ENCODE data around the gene CYP11A1.

CYP11A1 gene

GRCh38 chr15:74301583-74302361, 65.7 kb downstream of the CYP11A1 start:
- no peak for DNase-seq (ENCODE audit: low read depth, low spot score)

- DNase-seq (ENCODE audit: low read depth, low spot score): no peak
Measured at GRCh38 chr15:74300057-74300795, 67.2 kb downstream of the CYP11A1 start.

- DNase-seq (ENCODE audit: low read depth, low spot score): no peak
Measured at GRCh38 chr15:74297887-74298286, 69.6 kb downstream of the CYP11A1 start.

- DNase-seq (ENCODE audit: low read depth, low spot score): no peak
Measured at GRCh38 chr15:74295800-74296199, 71.6 kb downstream of the CYP11A1 start.

- no peak for DNase-seq (ENCODE audit: low read depth, low spot score)
Measured at GRCh38 chr15:74294010-74294409, 73.4 kb downstream of the CYP11A1 start.

DNA sequence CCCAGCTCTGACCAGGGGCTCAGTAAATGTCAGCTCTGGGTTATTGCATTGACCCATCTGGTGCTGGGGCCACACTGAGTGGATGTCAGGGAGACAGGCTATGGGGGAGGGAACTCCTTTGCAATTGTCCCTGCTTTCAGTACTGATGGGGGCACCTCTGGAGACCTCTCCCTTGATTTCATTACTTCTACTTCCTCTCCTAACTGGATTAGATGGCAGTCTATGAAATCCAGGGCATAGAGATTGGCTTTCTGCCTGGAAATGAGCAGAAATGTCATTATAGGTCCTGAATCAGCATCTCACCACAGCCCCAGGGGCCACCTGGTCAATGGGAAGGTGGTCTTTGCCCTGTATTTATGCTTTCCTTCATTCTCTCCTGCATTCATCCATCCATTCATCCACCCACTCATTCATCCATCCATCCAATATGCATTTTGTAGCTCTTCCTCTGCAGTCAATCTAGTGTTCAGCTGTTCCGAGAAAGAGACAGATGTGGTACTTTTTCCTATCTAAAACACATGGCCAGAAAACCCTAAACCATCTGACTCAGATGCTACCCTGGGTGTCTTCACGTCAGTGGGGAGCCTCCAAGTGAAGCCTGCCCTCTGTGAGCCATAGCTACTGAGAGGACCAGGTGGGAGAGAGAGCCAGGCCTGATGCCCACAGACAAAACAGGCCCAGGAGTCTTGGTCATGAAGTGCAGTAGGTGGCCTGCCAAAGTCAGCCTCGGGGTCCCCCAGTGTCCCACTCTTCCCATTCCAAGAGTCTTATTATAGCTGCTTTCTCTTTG, 74.2 kb downstream of the CYP11A1 start:
- DNase-seq (ENCODE audit: low read depth, low spot score): no peak

DNA sequence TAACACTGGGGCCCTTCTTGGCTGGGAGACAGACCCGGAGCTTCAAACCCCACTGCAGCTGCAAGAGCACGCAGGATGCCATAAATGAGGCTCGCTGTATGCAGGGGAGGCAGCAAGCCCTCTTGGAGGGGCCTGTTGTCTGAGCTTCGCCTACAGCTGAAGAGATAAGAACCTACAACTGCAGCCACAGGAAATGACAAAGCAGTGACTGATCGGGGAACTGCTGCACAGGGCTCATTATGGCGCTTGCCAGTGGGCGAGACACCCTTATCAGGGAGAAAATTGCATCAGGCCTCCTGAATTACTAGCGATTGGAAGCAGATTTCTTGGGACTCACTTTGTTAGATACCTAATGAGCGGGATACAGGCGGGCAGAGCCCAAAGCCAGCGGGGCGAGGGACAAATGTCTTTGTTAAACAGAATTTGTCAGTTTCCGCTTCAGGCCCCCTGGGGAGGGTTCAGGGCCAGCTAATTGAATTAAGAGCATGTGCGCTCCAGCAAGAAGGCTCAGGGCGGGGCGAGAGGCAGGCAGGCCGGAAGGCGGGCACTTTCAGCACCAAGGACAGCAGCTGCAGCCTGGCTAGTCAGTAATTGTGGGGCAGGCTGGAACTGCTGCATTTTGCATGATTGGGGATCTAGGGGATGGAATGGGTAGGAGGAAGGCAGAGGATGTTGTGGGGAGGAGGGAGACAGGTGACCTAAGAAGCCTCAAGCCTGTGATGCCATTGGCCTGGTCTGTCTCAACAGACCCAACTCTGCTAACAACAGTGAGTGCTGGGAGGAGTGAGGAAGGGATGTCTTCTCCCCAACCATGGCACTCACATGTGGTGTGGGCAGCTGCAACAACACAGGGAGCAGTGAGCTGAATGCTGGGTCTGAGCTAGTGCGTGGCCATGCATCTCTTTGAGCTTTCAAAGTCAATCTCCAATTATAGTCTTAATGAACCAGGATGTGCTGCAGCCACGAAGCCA, 76.1 kb downstream of the CYP11A1 start:
- no peak for DNase-seq (ENCODE audit: low read depth, low spot score)

DNA sequence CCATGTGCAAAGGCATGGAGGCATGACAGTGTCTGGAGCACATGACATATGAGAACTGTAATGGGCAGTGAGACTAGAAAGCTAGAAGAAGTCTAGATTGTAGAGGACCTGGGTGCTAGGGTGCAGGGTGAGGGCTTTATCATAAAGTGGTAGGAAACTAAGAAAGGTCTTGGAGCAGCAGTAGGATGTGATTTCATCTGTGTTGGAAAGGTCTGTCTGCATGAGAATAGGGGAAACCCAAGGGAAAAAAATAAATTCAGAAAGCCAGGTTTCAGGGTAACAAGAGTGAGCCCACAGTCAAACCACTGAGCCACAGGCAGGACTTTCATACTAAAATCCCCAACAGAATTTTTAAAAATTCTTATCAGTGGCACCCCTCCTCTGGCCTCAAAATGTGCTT, 76.8 kb downstream of the CYP11A1 start:
- DNase-seq (ENCODE audit: low read depth, low spot score): no peak

- no peak for DNase-seq (ENCODE audit: low read depth, low spot score)
Measured at GRCh38 chr15:74289671-74290070, 77.8 kb downstream of the CYP11A1 start.
